ENCODE measurements around the gene PPARG.
"Not testable (repeated sequence)": the region's sequence is repeated elsewhere in the genome, so short reads cannot be mapped to it uniquely, and the experiment has no call there.

- not testable (repeated sequence) for TF ChIP-seq CTCF (IDR thresholded peaks at IDR 0.05; ENCODE audit: extremely low read depth in 1 of 2, insufficient read depth in 1 of 2, low read depth in 1 of 2, low read length in 2 of 2); POLR2AphosphoS5 (IDR thresholded peaks at IDR 0.05; ENCODE audit: insufficient read depth, low read depth, low read length); POLR2A (IDR thresholded peaks at IDR 0.05; ENCODE audit: low read depth, low read length); EZH2 (IDR thresholded peaks at IDR 0.05; ENCODE audit: borderline replicate concordance, low read depth, low read length, severe bottlenecking); MAX (IDR thresholded peaks at IDR 0.05; ENCODE audit: insufficient read depth, insufficient read length); JUN (IDR thresholded peaks at IDR 0.05; ENCODE audit: borderline replicate concordance, insufficient read depth, insufficient read length, low read depth); MYC (IDR thresholded peaks at IDR 0.05; ENCODE audit: low read depth, low read length)
Observed at GRCh38 chr3:12386514-12387291, 97.8 kb downstream of the PPARG start.

All from endothelial cell of umbilical vein (primary cell).